Measurements from ENCODE around the gene CLCN4.

The CLCN4 gene

DNA sequence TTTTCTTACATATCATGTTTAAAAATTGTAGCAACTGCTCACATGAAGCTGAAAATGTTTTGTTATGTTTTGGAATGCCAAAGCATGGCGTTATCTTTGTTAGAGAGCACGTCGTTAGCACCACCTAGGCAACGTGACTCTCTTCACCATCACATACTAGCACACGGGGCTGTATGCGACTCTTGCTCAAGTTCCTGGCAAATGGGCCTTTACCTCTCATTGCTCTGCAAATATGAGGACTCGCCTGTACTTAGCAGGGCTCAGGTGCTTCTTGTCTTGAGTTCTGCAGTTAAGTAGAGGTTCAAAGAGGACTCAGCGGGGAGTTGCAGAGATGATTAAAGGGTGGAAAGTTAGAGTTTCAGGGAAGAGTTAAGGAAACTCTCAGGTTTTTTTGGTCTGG, 59.4 kb downstream of the CLCN4 start:
- no peak overlapping the region for H3K4me2 ChIP-seq (ENCODE audit: low read length)
- no peak overlapping the region for H3K4me3 ChIP-seq (ENCODE audit: low read depth, low read length)
- H3K9ac ChIP-seq: no peak overlapping the region
- TF ChIP-seq, protein P1, sequence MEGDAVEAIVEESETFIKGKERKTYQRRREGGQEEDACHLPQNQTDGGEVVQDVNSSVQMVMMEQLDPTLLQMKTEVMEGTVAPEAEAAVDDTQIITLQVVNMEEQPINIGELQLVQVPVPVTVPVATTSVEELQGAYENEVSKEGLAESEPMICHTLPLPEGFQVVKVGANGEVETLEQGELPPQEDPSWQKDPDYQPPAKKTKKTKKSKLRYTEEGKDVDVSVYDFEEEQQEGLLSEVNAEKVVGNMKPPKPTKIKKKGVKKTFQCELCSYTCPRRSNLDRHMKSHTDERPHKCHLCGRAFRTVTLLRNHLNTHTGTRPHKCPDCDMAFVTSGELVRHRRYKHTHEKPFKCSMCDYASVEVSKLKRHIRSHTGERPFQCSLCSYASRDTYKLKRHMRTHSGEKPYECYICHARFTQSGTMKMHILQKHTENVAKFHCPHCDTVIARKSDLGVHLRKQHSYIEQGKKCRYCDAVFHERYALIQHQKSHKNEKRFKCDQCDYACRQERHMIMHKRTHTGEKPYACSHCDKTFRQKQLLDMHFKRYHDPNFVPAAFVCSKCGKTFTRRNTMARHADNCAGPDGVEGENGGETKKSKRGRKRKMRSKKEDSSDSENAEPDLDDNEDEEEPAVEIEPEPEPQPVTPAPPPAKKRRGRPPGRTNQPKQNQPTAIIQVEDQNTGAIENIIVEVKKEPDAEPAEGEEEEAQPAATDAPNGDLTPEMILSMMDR (IDR thresholded peaks at IDR 0.05): no peak
- H3K9me3 ChIP-seq (ENCODE audit: control insufficient read depth, low read length): no peaks in the 10 kb centered on the region
- no peak overlapping the region for H3K27ac ChIP-seq
- H3K4me1 ChIP-seq: no peaks in the 10 kb centered on the region
- no peaks in the 10 kb centered on the region for H3K27me3 ChIP-seq (ENCODE audit: control insufficient read depth, insufficient read depth, low read length)
- peaks cover 2% of the 10 kb centered on the region for H3K79me2 ChIP-seq
- no peak overlapping the region for H2AFZ ChIP-seq
- H3K36me3 ChIP-seq (ENCODE audit: control insufficient read depth, insufficient read depth, low read length): no peaks in the 10 kb centered on the region

DNA sequence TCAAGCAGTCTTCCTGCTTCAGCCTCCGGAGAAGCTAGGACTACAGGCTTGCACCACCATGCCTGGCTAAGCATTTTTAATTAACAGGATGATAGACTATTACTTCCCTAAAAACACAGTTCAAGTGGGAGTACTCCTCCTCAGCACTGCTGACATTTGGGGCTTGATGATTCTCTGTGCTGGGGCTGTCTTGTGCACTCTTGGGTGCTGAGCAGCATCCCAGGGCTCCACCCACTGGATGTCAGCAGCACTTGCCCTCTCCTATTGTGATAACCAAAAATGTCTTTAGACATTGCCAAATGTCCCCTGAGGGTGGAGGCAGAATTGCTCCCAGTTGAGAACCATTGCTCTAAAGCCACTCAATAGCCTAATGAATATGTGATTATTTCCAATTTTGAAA, 60.4 kb downstream of the CLCN4 start:
- Histone ChIP-seq H3K4me1 (no peaks in the 10 kb centered on the region), H3K4me3 (ENCODE audit: low read depth, low read length) (no peak overlapping the region), H3K79me2 (peaks cover 2% of the 10 kb centered on the region), H3K4me2 (ENCODE audit: low read length) (no peak overlapping the region), H2AFZ (no peak overlapping the region), H3K9me3 (ENCODE audit: control insufficient read depth, low read length) (no peaks in the 10 kb centered on the region), H3K36me3 (ENCODE audit: control insufficient read depth, insufficient read depth, low read length) (no peaks in the 10 kb centered on the region), H3K27me3 (ENCODE audit: control insufficient read depth, insufficient read depth, low read length) (no peaks in the 10 kb centered on the region), H3K9ac (no peak overlapping the region), H3K27ac (no peak overlapping the region)
- TF ChIP-seq, protein P1 (IDR thresholded peaks at IDR 0.05): no peak

DNA sequence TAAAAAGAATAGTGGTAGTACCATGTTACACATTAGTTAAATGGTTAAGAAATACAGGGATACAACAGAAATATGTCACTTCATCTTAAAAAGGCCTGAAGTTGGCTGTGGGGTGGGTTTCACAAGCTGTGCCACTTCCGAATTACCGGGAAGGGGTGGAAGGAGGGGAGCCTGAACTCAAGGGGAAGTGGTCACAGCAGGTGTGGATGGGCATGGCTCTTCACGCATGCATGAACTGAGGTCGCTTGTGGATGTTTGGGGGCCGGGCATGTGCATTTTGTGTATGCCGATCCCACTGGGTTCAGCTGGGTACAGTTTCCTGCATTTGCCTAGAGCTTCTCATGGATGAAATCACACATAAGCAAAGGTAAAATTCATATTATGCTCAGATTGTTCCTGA, 64.9 kb downstream of the CLCN4 start:
- no peaks in the 10 kb centered on the region for H3K9me3 ChIP-seq (ENCODE audit: control insufficient read depth, low read length)
- H3K27me3 ChIP-seq (ENCODE audit: control insufficient read depth, insufficient read depth, low read length): no peaks in the 10 kb centered on the region
- no peak overlapping the region for H3K4me2 ChIP-seq (ENCODE audit: low read length)
- no peak overlapping the region for H3K27ac ChIP-seq
- no peak overlapping the region for H2AFZ ChIP-seq
- no peak overlapping the region for H3K4me3 ChIP-seq (ENCODE audit: low read depth, low read length)
- H3K79me2 ChIP-seq: peaks cover 2% of the 10 kb centered on the region
- H3K36me3 ChIP-seq (ENCODE audit: control insufficient read depth, insufficient read depth, low read length): no peaks in the 10 kb centered on the region
- H3K4me1 ChIP-seq: no peaks in the 10 kb centered on the region
- no peak overlapping the region for H3K9ac ChIP-seq
- TF ChIP-seq, protein P1 (IDR thresholded peaks at IDR 0.05): no peak

DNA sequence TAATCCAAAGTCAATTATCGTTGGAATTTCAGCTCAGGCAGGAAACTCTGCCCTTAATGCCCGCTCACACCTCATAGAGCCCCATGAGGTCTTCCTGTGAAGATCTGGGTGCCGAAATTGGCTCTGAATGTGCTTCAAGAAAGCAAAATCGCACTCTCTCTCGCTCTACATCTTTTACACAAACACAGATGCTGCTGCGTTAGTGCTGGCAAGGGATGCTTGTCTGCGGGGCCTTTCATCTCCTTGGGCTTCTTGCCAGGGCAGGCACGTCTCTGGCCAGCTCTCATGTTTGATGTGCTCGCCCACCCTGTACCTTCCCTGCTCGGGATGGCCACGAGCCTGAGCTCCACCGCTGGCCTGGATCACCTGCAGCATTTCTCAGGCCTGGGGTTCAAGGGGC, 66.5 kb downstream of the CLCN4 start:
- Histone ChIP-seq H3K4me1 (no peaks in the 10 kb centered on the region), H3K4me2 (ENCODE audit: low read length) (no peak overlapping the region), H3K9me3 (ENCODE audit: control insufficient read depth, low read length) (no peaks in the 10 kb centered on the region), H2AFZ (no peak overlapping the region), H3K9ac (no peak overlapping the region), H3K27ac (no peak overlapping the region), H3K27me3 (ENCODE audit: control insufficient read depth, insufficient read depth, low read length) (no peaks in the 10 kb centered on the region), H3K36me3 (ENCODE audit: control insufficient read depth, insufficient read depth, low read length) (no peaks in the 10 kb centered on the region), H3K79me2 (peaks cover 2% of the 10 kb centered on the region), H3K4me3 (ENCODE audit: low read depth, low read length) (no peak overlapping the region)
- TF ChIP-seq, protein P1 (IDR thresholded peaks at IDR 0.05): no peak

DNA sequence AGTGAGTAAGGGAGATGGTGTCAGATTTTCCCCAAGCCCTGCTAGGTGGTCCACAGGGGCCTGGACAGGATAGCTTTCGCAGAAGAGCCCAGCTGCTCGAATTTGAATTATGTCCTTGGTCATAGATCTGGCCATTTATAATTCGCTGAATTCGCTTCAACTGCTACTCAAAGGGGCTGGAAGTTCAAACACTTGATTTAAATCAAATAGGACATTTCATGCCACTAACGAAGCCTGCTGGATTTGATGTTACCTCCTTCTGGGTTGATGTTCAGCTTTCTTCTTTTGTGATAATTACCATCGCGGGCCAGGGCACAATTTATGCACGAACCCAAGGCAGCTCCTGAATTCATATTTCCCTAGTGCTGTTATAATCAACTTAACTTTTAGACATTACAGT, 67.0 kb downstream of the CLCN4 start:
- no peak overlapping the region for H3K4me2 ChIP-seq (ENCODE audit: low read length)
- no peak overlapping the region for H3K27ac ChIP-seq
- TF ChIP-seq, protein P1 (IDR thresholded peaks at IDR 0.05): no peak

More for the DNA sequence above, 67.0 kb downstream of the CLCN4 start:
- Histone ChIP-seq H3K79me2 (peaks cover 2% of the 10 kb centered on the region), H3K9me3 (ENCODE audit: control insufficient read depth, low read length) (no peaks in the 10 kb centered on the region), H3K27me3 (ENCODE audit: control insufficient read depth, insufficient read depth, low read length) (no peaks in the 10 kb centered on the region), H3K9ac (no peak overlapping the region), H3K4me3 (ENCODE audit: low read depth, low read length) (no peak overlapping the region), H2AFZ (no peak overlapping the region), H3K36me3 (ENCODE audit: control insufficient read depth, insufficient read depth, low read length) (no peaks in the 10 kb centered on the region), H3K4me1 (no peaks in the 10 kb centered on the region)

Measured in parathyroid adenoma (tissue), 2 donors.